DMS 273 treated with DMSO at 0.1 percent for 48 hours (cell line): ENCODE data around the gene CIAO3.
"Not testable (repeated sequence)": the region's sequence is repeated elsewhere in the genome, so short reads cannot be mapped to it uniquely, and the experiment has no call there.

ENCODE experiments used
- DNase-seq: peaks from one replicate; lab custom pipeline; 2025; lab: John Stamatoyannopoulos, UW

Gene CIAO3

GRCh38 chr16:692356-693108, 48.3 kb downstream of the CIAO3 start:
- no peak for DNase-seq

GRCh38 chr16:691242-691641, 49.6 kb downstream of the CIAO3 start:
- DNase-seq = not testable (repeated sequence)

GRCh38 chr16:689175-689897, 51.5 kb downstream of the CIAO3 start:
- no peak for DNase-seq

GRCh38 chr16:687499-687898, 53.3 kb downstream of the CIAO3 start:
- no peak for DNase-seq

GRCh38 chr16:686459-687260, 54.1 kb downstream of the CIAO3 start:
- DNase-seq = no peak

GRCh38 chr16:685967-686366, 54.8 kb downstream of the CIAO3 start:
- DNase-seq = no peak

- DNase-seq = no peak
Observed at GRCh38 chr16:684961-685696, 55.7 kb downstream of the CIAO3 start.

GRCh38 chr16:684071-684794, 56.6 kb downstream of the CIAO3 start, which contains the start of gene JMJD8:
JMJD8 (minus strand) TSS chr16:684334; CDS start chr16:684319, 15 bp downstream.
- DNase-seq = peak; percentile 83

- no peak for DNase-seq
Observed at GRCh38 chr16:683396-684070, 57.3 kb downstream of the CIAO3 start.

- DNase-seq = no peak
Observed at GRCh38 chr16:682493-683395, 58.1 kb downstream of the CIAO3 start.

GRCh38 chr16:681746-682427, 58.9 kb downstream of the CIAO3 start:
- DNase-seq = no peak

- no peak for DNase-seq
Observed at GRCh38 chr16:680967-681745, 59.6 kb downstream of the CIAO3 start.

- no peak for DNase-seq
Observed at GRCh38 chr16:680625-680945, 60.2 kb downstream of the CIAO3 start.

GRCh38 chr16:679814-680624, 60.8 kb downstream of the CIAO3 start, which contains the start of gene STUB1:
STUB1 (plus strand) TSS chr16:680410; CDS start chr16:680526, 116 bp downstream.
- peak; percentile 78 for DNase-seq
